ENCODE results near the gene EXOC2. TPM values are rescaled to one million over a fixed set of nuclear protein-coding genes. Genes with fewer than 3 reads are reported as not detected.

Gene EXOC2
- polyA plus RNA-seq, 1 donor (not counting 4 experiments of a cell fraction or from before 2014, with no cell fraction given): 28.4 TPM

- no peaks in the 10 kb centered on the region for H3K9me1 ChIP-seq (ENCODE audit: control insufficient read depth, extremely low read depth, insufficient read depth, low read length)
- peaks cover 10% of the 10 kb centered on the region for H3K4me1 ChIP-seq (ENCODE audit: control insufficient read depth, extremely low read depth, insufficient read depth, low read length)
- TF ChIP-seq EZH2 (IDR thresholded peaks at IDR 0.05; ENCODE audit: low read length) (no peak), CTCF (optimal IDR thresholded peaks at IDR 0.05 in 1 of 3, IDR thresholded peaks at IDR 0.05 in 1 of 3, conservative IDR thresholded peaks at IDR 0.05 in 1 of 3; ENCODE audit: extremely low read depth in 1 of 3, insufficient read depth in 2 of 3, low read length in 3 of 3) (no peak)
- H3K79me2 ChIP-seq (ENCODE audit: control insufficient read depth, insufficient read depth, low read length): no peaks in the 10 kb centered on the region
- H3K27me3 ChIP-seq (ENCODE audit: control insufficient read depth, extremely low read depth, insufficient read depth, low read length): no peaks in the 10 kb centered on the region
- DNase-seq (ENCODE audit: low read depth, low spot score) (no peak), FAIRE-seq (no peak)
- no peak overlapping the region for H3K4me3 ChIP-seq (ENCODE audit: control insufficient read depth in 2 of 3, extremely low read depth in 1 of 3, insufficient read depth in 2 of 3, low read depth in 1 of 3, low read length in 3 of 3)
- dilution Hi-C loops (cut with MboI; ENCODE audit: extremely low pct_ligation_motif_present, low sequenced_read_pairs): no loop called here
- no peak overlapping the region for H2AFZ ChIP-seq (ENCODE audit: control insufficient read depth, low read length)
- no peak overlapping the region for H3K27ac ChIP-seq (ENCODE audit: control insufficient read depth, insufficient read depth, low read length)
- H3K4me2 ChIP-seq (ENCODE audit: control insufficient read depth, extremely low read depth, insufficient read depth, low read depth, low read length): no peak overlapping the region
- H3K36me3 ChIP-seq (ENCODE audit: control insufficient read depth in 2 of 2, extremely low read depth in 1 of 2, insufficient read depth in 2 of 2, low read length in 2 of 2): no peaks in the 10 kb centered on the region
- no peak overlapping the region for H3K9ac ChIP-seq (ENCODE audit: control insufficient read depth, extremely low read depth, insufficient read depth, low read length)
- H4K20me1 ChIP-seq (ENCODE audit: control insufficient read depth, extremely low read depth, insufficient read depth, low read length): no peaks in the 10 kb centered on the region
- H3K9me3 ChIP-seq (ENCODE audit: control insufficient read depth, low read depth, low read length): no peaks in the 10 kb centered on the region
Observed at GRCh38 chr6:709471-710056, 16.6 kb upstream of the EXOC2 start.

- no peak overlapping the region for H3K4me3 ChIP-seq (ENCODE audit: control insufficient read depth in 2 of 3, extremely low read depth in 1 of 3, insufficient read depth in 2 of 3, low read depth in 1 of 3, low read length in 3 of 3)
- no peaks in the 10 kb centered on the region for H3K36me3 ChIP-seq (ENCODE audit: control insufficient read depth in 2 of 2, extremely low read depth in 1 of 2, insufficient read depth in 2 of 2, low read length in 2 of 2)
- FAIRE-seq (no peak), DNase-seq (ENCODE audit: low read depth, low spot score) (no peak)
- H3K4me2 ChIP-seq (ENCODE audit: control insufficient read depth, extremely low read depth, insufficient read depth, low read depth, low read length): no peak overlapping the region
- H3K4me1 ChIP-seq (ENCODE audit: control insufficient read depth, extremely low read depth, insufficient read depth, low read length): peaks cover 10% of the 10 kb centered on the region
- H3K9me3 ChIP-seq (ENCODE audit: control insufficient read depth, low read depth, low read length): no peaks in the 10 kb centered on the region
- no peak for TF ChIP-seq CTCF (optimal IDR thresholded peaks at IDR 0.05 in 1 of 3, IDR thresholded peaks at IDR 0.05 in 1 of 3, conservative IDR thresholded peaks at IDR 0.05 in 1 of 3; ENCODE audit: extremely low read depth in 1 of 3, insufficient read depth in 2 of 3, low read length in 3 of 3)
- TF ChIP-seq EZH2 (IDR thresholded peaks at IDR 0.05; ENCODE audit: low read length): no peak
- H3K79me2 ChIP-seq (ENCODE audit: control insufficient read depth, insufficient read depth, low read length): no peaks in the 10 kb centered on the region
- no peak overlapping the region for H3K9ac ChIP-seq (ENCODE audit: control insufficient read depth, extremely low read depth, insufficient read depth, low read length)
- H3K9me1 ChIP-seq (ENCODE audit: control insufficient read depth, extremely low read depth, insufficient read depth, low read length): no peaks in the 10 kb centered on the region
- dilution Hi-C loops (cut with MboI; ENCODE audit: extremely low pct_ligation_motif_present, low sequenced_read_pairs): no loop called here
- no peak overlapping the region for H2AFZ ChIP-seq (ENCODE audit: control insufficient read depth, low read length)
- no peaks in the 10 kb centered on the region for H4K20me1 ChIP-seq (ENCODE audit: control insufficient read depth, extremely low read depth, insufficient read depth, low read length)
- H3K27ac ChIP-seq (ENCODE audit: control insufficient read depth, insufficient read depth, low read length): no peak overlapping the region
- no peaks in the 10 kb centered on the region for H3K27me3 ChIP-seq (ENCODE audit: control insufficient read depth, extremely low read depth, insufficient read depth, low read length)
Observed at GRCh38 chr6:708237-708598, 15.3 kb upstream of the EXOC2 start.

Data from keratinocyte (primary cell).